SK-N-SH treated with all-trans-retinoic acid at 6 μM for 48 hours (cell line): Measurements from ENCODE around the gene ZNRF2.

Experiments used
- ARNTL ChIP-seq: fragments of 450-650 bp; formaldehyde crosslinking; IDR thresholded peaks from 2 replicates; pipeline ENCODE4 v1.5.0; 2020; ENCODE audit warnings: low read depth, mild to moderate bottlenecking, moderate library complexity, borderline replicate concordance
- CREB5 ChIP-seq: fragments of 250-450 bp; sonication (Bioruptor Pico); IDR thresholded peaks from 2 replicates; pipeline ENCODE4 v1.5.1; 2020; ENCODE audit warnings: low read depth, mild to moderate bottlenecking, moderate library complexity
- SNAI2 ChIP-seq: fragments of 250-450 bp; sonication (Bioruptor Pico); IDR thresholded peaks from 2 replicates; pipeline ENCODE4 v1.5.0; 2020; ENCODE audit warnings: mild to moderate bottlenecking, moderate library complexity
- ZNF70 ChIP-seq: fragments of 450-650 bp; formaldehyde crosslinking; IDR thresholded peaks from 2 replicates; pipeline ENCODE4 v1.5.0; 2020; ENCODE audit warnings: mild to moderate bottlenecking, moderate library complexity

- no peak for TF ChIP-seq CREB5
- no peak for TF ChIP-seq ZNF70 (CRISPR knock-in tag)
- no peak for TF ChIP-seq SNAI2 (CRISPR knock-in tag)
- TF ChIP-seq ARNTL, result no peak
These were observed 27.8 kb downstream of the ZNRF2 start for GRCh38 chr7:30312178-30312577.
